GM12873 (cell line): ENCODE results near the gene WNT3.

Experiments used
- CTCF ChIP-seq: IDR thresholded peaks from 2 replicates; pipeline ENCODE4 v1.5.1; 2012; ENCODE audit warnings: low read depth, mild to moderate bottlenecking, moderate library complexity, low read length, control low read depth; ENCODE audit not compliant: insufficient read depth; ENCODE audit errors: missing control alignments

WNT3 gene

GRCh38 chr17:46777943-46778915, 40.3 kb downstream of the WNT3 start:
- TF ChIP-seq CTCF = no peak

GRCh38 chr17:46776298-46777005, 42.0 kb downstream of the WNT3 start:
- no peak for TF ChIP-seq CTCF

- no peak for TF ChIP-seq CTCF
These were observed 44.3 kb downstream of the WNT3 start for GRCh38 chr17:46774108-46774737.

- TF ChIP-seq CTCF = no peak
These were observed 44.8 kb downstream of the WNT3 start for GRCh38 chr17:46773676-46774075.

GRCh38 chr17:46773221-46773605, 45.3 kb downstream of the WNT3 start:
- TF ChIP-seq CTCF = no peak

- TF ChIP-seq CTCF = no peak
These were observed 45.8 kb downstream of the WNT3 start for GRCh38 chr17:46772475-46773220.
